Measurements from ENCODE around the gene NCAM2.

The NCAM2 gene

GRCh38 chr21:21019681-21020080, 21.5 kb downstream of the NCAM2 start:
- H3K27me3 ChIP-seq (ENCODE audit: insufficient read depth, poor library complexity, severe bottlenecking), result no peaks in the 10 kb centered on the region
- no peak overlapping the region for H3K4me3 ChIP-seq (replicated peaks; ENCODE audit: insufficient read depth, low read length)
- TF ChIP-seq SPI1 (IDR thresholded peaks at IDR 0.05; ENCODE audit: borderline replicate concordance, low read depth) (no peak), POLR2AphosphoS5 (IDR thresholded peaks at IDR 0.05; ENCODE audit: low read depth) (no peak), GABPA (IDR thresholded peaks at IDR 0.05; ENCODE audit: low read depth) (no peak)
- no peak for DNase-seq (ENCODE audit: low read depth in 1 of 2, low spot score in 1 of 2)
- H3K27ac ChIP-seq (replicated peaks), result no peak overlapping the region

GRCh38 chr21:21025742-21026141, 27.5 kb downstream of the NCAM2 start:
- no peak for DNase-seq (ENCODE audit: low read depth in 1 of 2, low spot score in 1 of 2)
- H3K27me3 ChIP-seq (ENCODE audit: insufficient read depth, poor library complexity, severe bottlenecking), result no peaks in the 10 kb centered on the region
- TF ChIP-seq POLR2AphosphoS5 (IDR thresholded peaks at IDR 0.05; ENCODE audit: low read depth) (no peak), REST (IDR thresholded peaks at IDR 0.05; ENCODE audit: insufficient replicate concordance, low read depth) (no peak), CTCF (IDR thresholded peaks at IDR 0.05; ENCODE audit: insufficient read depth, low read length) (no peak), SPI1 (IDR thresholded peaks at IDR 0.05; ENCODE audit: borderline replicate concordance, low read depth) (no peak), GABPA (IDR thresholded peaks at IDR 0.05; ENCODE audit: low read depth) (no peak)

GRCh38 chr21:21028275-21028820, 30.1 kb downstream of the NCAM2 start:
- peak in 1 of 2 experiments; percentile 32 for DNase-seq (ENCODE audit: low read depth in 1 of 2, low spot score in 1 of 2)
- H3K27me3 ChIP-seq (ENCODE audit: insufficient read depth, poor library complexity, severe bottlenecking), result no peaks in the 10 kb centered on the region
- H3K27ac ChIP-seq (replicated peaks), result peak overlapping the region; percentile 78
- no peak for TF ChIP-seq POLR2AphosphoS5 (IDR thresholded peaks at IDR 0.05; ENCODE audit: low read depth)
- no peak for TF ChIP-seq CTCF (IDR thresholded peaks at IDR 0.05; ENCODE audit: insufficient read depth, low read length)
- no peak for TF ChIP-seq SPI1 (IDR thresholded peaks at IDR 0.05; ENCODE audit: borderline replicate concordance, low read depth)
- TF ChIP-seq GABPA (IDR thresholded peaks at IDR 0.05; ENCODE audit: low read depth), result no peak
- TF ChIP-seq REST (IDR thresholded peaks at IDR 0.05; ENCODE audit: insufficient replicate concordance, low read depth), result no peak
- no peak overlapping the region for H3K4me3 ChIP-seq (replicated peaks; ENCODE audit: insufficient read depth, low read length)

More at GRCh38 chr21:21025742-21026141, 27.5 kb downstream of the NCAM2 start:
- H3K4me3 ChIP-seq (replicated peaks; ENCODE audit: insufficient read depth, low read length), result no peak overlapping the region
- no peak overlapping the region for H3K27ac ChIP-seq (replicated peaks)

GRCh38 chr21:21029164-21029563, 31.0 kb downstream of the NCAM2 start:
- Histone ChIP-seq H3K4me3 (replicated peaks; ENCODE audit: insufficient read depth, low read length) (no peak overlapping the region), H3K27me3 (ENCODE audit: insufficient read depth, poor library complexity, severe bottlenecking) (no peaks in the 10 kb centered on the region), H3K27ac (replicated peaks) (peak overlapping the region; percentile 78)
- DNase-seq (ENCODE audit: low read depth in 1 of 2, low spot score in 1 of 2), result peak; percentile 82 to 90
- no peak for TF ChIP-seq CTCF (IDR thresholded peaks at IDR 0.05; ENCODE audit: insufficient read depth, low read length)
- no peak for TF ChIP-seq REST (IDR thresholded peaks at IDR 0.05; ENCODE audit: insufficient replicate concordance, low read depth)
- no peak; the same call in 1 of the 2 replicates for TF ChIP-seq POLR2AphosphoS5 (IDR thresholded peaks at IDR 0.05; ENCODE audit: low read depth)
- TF ChIP-seq GABPA (IDR thresholded peaks at IDR 0.05; ENCODE audit: low read depth), result no peak
- TF ChIP-seq SPI1 (IDR thresholded peaks at IDR 0.05; ENCODE audit: borderline replicate concordance, low read depth), result no peak

Measured in HL-60 (cell line).